T-helper 22 cell (primary cell): ENCODE measurements around the gene DMWD.
"Not testable (repeated sequence)": the region's sequence is repeated elsewhere in the genome, so short reads cannot be mapped to it uniquely, and the experiment has no call there.

Experiments used
- DNase-seq: peaks from one replicate; pipeline ENCODE4 v3.0.0-alpha.2; 2020; ENCODE audit warnings: low read depth

The DMWD gene

GRCh38 chr19:45769821-45770191 lies 22.8 kb downstream of the DMWD start:
- peak; percentile 50 for DNase-seq

GRCh38 chr19:45768984-45769782 lies 23.5 kb downstream of the DMWD start, which contains the start of gene SIX5:
Gene SIX5 (minus strand): TSS chr19:45769252. CDS start chr19:45768844, 408 bp downstream.
- DNase-seq: peak; percentile 87

GRCh38 chr19:45768655-45768983 lies 24.0 kb downstream of the DMWD start:
- peak; percentile 23 for DNase-seq

GRCh38 chr19:45767881-45768654 lies 24.6 kb downstream of the DMWD start:
- no peak for DNase-seq

- no peak for DNase-seq
These were observed 25.2 kb downstream of the DMWD start for GRCh38 chr19:45767410-45767880.

GRCh38 chr19:45766869-45767346 lies 25.7 kb downstream of the DMWD start:
- no peak for DNase-seq

GRCh38 chr19:45766296-45766868 lies 26.3 kb downstream of the DMWD start:
- no peak for DNase-seq

- DNase-seq: no peak
These were observed 26.8 kb downstream of the DMWD start for GRCh38 chr19:45765702-45766295.

- DNase-seq: no peak
These were observed 27.5 kb downstream of the DMWD start for GRCh38 chr19:45764945-45765701.

- DNase-seq: no peak
These were observed 28.2 kb downstream of the DMWD start for GRCh38 chr19:45764475-45764874.

- DNase-seq: no peak
These were observed 28.9 kb downstream of the DMWD start for GRCh38 chr19:45763691-45764294.

- DNase-seq: no peak
These were observed 29.6 kb downstream of the DMWD start for GRCh38 chr19:45762870-45763631.

GRCh38 chr19:45761714-45762113 lies 30.9 kb downstream of the DMWD start:
- DNase-seq: no peak

- DNase-seq: no peak
These were observed 33.7 kb downstream of the DMWD start for GRCh38 chr19:45758921-45759320.

- no peak for DNase-seq
These were observed 35.0 kb downstream of the DMWD start for GRCh38 chr19:45757695-45758094.

- no peak for DNase-seq
These were observed 38.3 kb downstream of the DMWD start for GRCh38 chr19:45754323-45754722.

GRCh38 chr19:45753548-45753947 lies 39.1 kb downstream of the DMWD start:
- no peak for DNase-seq

- no peak for DNase-seq
These were observed 40.0 kb downstream of the DMWD start for GRCh38 chr19:45752639-45753038.

- DNase-seq: not testable (repeated sequence)
These were observed 41.2 kb downstream of the DMWD start for GRCh38 chr19:45751483-45751882.

GRCh38 chr19:45747513-45747912 lies 45.1 kb downstream of the DMWD start:
- DNase-seq: no peak
